GM12878 (cell line): ENCODE data around the gene ERMARD. TPM values are rescaled to one million over a fixed set of nuclear protein-coding genes. Genes with fewer than 3 reads are reported as not detected.

Source experiments
- ATAC-seq: fragments of 200-7000 bp; cut with Tn5 transposase; 3 replicates; pipeline ENCODE4 v1.9.1; 2020; ENCODE audit warnings: mild to moderate bottlenecking, moderate library complexity
- BruUV-seq: library from RNA; stranded (reverse); fragments of 400-500 nt; replicated peaks from 2 replicates; lab custom pipeline; 2021; lab: Mats Ljungman, UMichigan
- CTCF ChIA-PET: fragments of 300-600 bp; sonication (Branson Sonifier 250); formaldehyde crosslinking; extraction: SDS; loops from one replicate; lab custom pipeline; 2021; ENCODE audit warnings: inconsistent platforms; lab: Yijun Ruan, JAX
- POLR2A ChIA-PET: fragments of 350-600 bp; formaldehyde crosslinking; extraction: SDS; loops from one replicate; lab custom pipeline; 2021; ENCODE audit warnings: inconsistent platforms; lab: Charles Lee
- RAD21 ChIA-PET: fragments of 300-600 bp; sonication (Branson Sonifier 250); formaldehyde crosslinking; loops from one replicate; lab custom pipeline; 2023; ENCODE audit warnings: antibody characterized with exemption; ENCODE audit not compliant: unreplicated experiment; lab: Charles Lee
- SMC1A ChIA-PET: fragments of 300-600 bp; sonication (Branson Sonifier 250); formaldehyde crosslinking; loops from one replicate; lab custom pipeline; 2023; ENCODE audit not compliant: unreplicated experiment, uncharacterized antibody; lab: Charles Lee
- DNase-seq: peaks from one replicate; pipeline ENCODE4 v3.0.0-alpha.2; 2011; ENCODE audit warnings: low read depth, low spot score
- FAIRE-seq: peaks from 3 replicates; lab custom pipeline; 2011; peaks lifted over from hg19 to GRCh38; lab: Jason Lieb, UNC
- H2AFZ ChIP-seq: 2 replicates; pipeline ENCODE4 v1.6.0; 2011; ENCODE audit warnings: low read depth, low read length, control low read depth; ENCODE audit not compliant: control insufficient read depth
- H3K27ac ChIP-seq: 2 replicates; pipeline ENCODE4 v1.5.1; 2011; ENCODE audit warnings: control low read depth; ENCODE audit not compliant: control insufficient read depth, insufficient read depth
- H3K27me3 ChIP-seq, 2 experiments: replicated peaks in 1 of 2; 2 replicates each; pipeline versions ENCODE4 v1.6.0 to v1.6.1; 2011; ENCODE audit warnings: low read length in 1 of 2; ENCODE audit not compliant: control insufficient read depth in 2 of 2, insufficient read depth in 2 of 2
- H3K36me3 ChIP-seq, 2 experiments: 2 replicates each; pipeline ENCODE4 v1.5.1; 2011; ENCODE audit warnings: low read length in 1 of 2; ENCODE audit not compliant: control insufficient read depth in 2 of 2, insufficient read depth in 2 of 2
- H3K4me1 ChIP-seq: 2 replicates; pipeline ENCODE4 v1.6.1; 2011; ENCODE audit warnings: mild to moderate bottlenecking, low read length, moderate library complexity, mixed read lengths; ENCODE audit not compliant: control insufficient read depth, insufficient read depth
- H3K4me2 ChIP-seq: 2 replicates; pipeline ENCODE4 v1.6.0; 2011; ENCODE audit warnings: control low read depth; ENCODE audit not compliant: control insufficient read depth, insufficient read depth
- H3K4me3 ChIP-seq: fragments of 200-600 bp; sonication (generic); 2 replicates; pipeline ENCODE4 v1.5.1; 2016
- H3K79me2 ChIP-seq: 2 replicates; pipeline ENCODE4 v1.6.0; 2011; ENCODE audit warnings: low read length; ENCODE audit not compliant: control insufficient read depth, insufficient read depth
- H3K9ac ChIP-seq: 2 replicates; pipeline ENCODE4 v1.8.0; 2011; ENCODE audit warnings: low read length, control low read depth, mixed read lengths; ENCODE audit not compliant: control insufficient read depth, insufficient read depth
- H3K9me3 ChIP-seq: replicated peaks from 3 replicates; pipeline ENCODE4 v1.5.1; 2011; ENCODE audit warnings: mild to moderate bottlenecking, low read length; ENCODE audit not compliant: control insufficient read depth, insufficient read depth
- H4K20me1 ChIP-seq: 2 replicates; pipeline ENCODE4 v1.6.0; 2011; ENCODE audit not compliant: control insufficient read depth, insufficient read depth
- ATF3 ChIP-seq: IDR thresholded peaks from 2 replicates; pipeline ENCODE4 v1.6.1; 2011; ENCODE audit warnings: low read depth, mild to moderate bottlenecking, low read length, moderate library complexity, borderline replicate concordance; ENCODE audit errors: extremely low read depth
- BCL11A ChIP-seq: IDR thresholded peaks from 2 replicates; pipeline ENCODE4 v1.6.1; 2011; ENCODE audit warnings: low read depth, low read length
- IKZF2 ChIP-seq, 2 experiments: fragments of 450-650 bp; IDR thresholded peaks; 2 replicates each; pipeline ENCODE4 v1.6.1; 2017; ENCODE audit warnings: mild to moderate bottlenecking in 2 of 2, moderate library complexity in 2 of 2
- MEF2B ChIP-seq: fragments of 450-650 bp; IDR thresholded peaks from 2 replicates; pipeline ENCODE4 v1.6.1; 2018; ENCODE audit warnings: mild to moderate bottlenecking, moderate library complexity; ENCODE audit not compliant: partially characterized antibody, poor library complexity, severe bottlenecking
- MTA3 ChIP-seq: IDR thresholded peaks from 2 replicates; pipeline ENCODE4 v1.6.1; 2012; ENCODE audit warnings: low read length, inconsistent platforms, borderline replicate concordance
- NFXL1 ChIP-seq: fragments of 450-650 bp; IDR thresholded peaks from 2 replicates; pipeline ENCODE4 v1.6.1; 2017; ENCODE audit warnings: antibody characterized with exemption, mild to moderate bottlenecking, borderline replicate concordance
- NR2C1 ChIP-seq: fragments of 450-650 bp; IDR thresholded peaks from 2 replicates; pipeline ENCODE4 v1.6.1; 2017; ENCODE audit warnings: antibody characterized with exemption, mild to moderate bottlenecking, moderate library complexity
- PAX8 ChIP-seq: fragments of 450-650 bp; IDR thresholded peaks from 2 replicates; pipeline ENCODE4 v1.6.1; 2017; ENCODE audit warnings: mild to moderate bottlenecking, moderate library complexity
- PML ChIP-seq: IDR thresholded peaks from 2 replicates; pipeline ENCODE4 v1.6.1; 2012; ENCODE audit warnings: low read length, inconsistent platforms
- SMAD1 ChIP-seq: fragments of 450-650 bp; IDR thresholded peaks from 2 replicates; pipeline ENCODE4 v1.6.1; 2018; ENCODE audit warnings: mild to moderate bottlenecking, low read depth; ENCODE audit not compliant: partially characterized antibody
- SREBF2 ChIP-seq: IDR thresholded peaks from 2 replicates; pipeline ENCODE4 v1.6.1; 2012; ENCODE audit warnings: mild to moderate bottlenecking, low read length
- ZBTB40 ChIP-seq: fragments of 450-650 bp; IDR thresholded peaks from 2 replicates; pipeline ENCODE4 v1.6.1; 2016; ENCODE audit warnings: mild to moderate bottlenecking, moderate library complexity, borderline replicate concordance
- ZNF274 ChIP-seq: IDR thresholded peaks from one replicate; pipeline ENCODE4 v1.8.0; 2011; ENCODE audit not compliant: insufficient read length, insufficient read depth
- ZNF687 ChIP-seq: fragments of 450-650 bp; IDR thresholded peaks from 2 replicates; pipeline ENCODE4 v1.6.1; 2017; ENCODE audit warnings: mild to moderate bottlenecking, moderate library complexity
- WGBS: methylation state at CpG from one replicate; pipeline ENCODE4 v1.1.6; 2016; ENCODE audit warnings: low lambda C conversion rate; ENCODE audit not compliant: insufficient replicate concordance, insufficient coverage; ENCODE audit errors: missing lambda C conversion rate; 5-methylcytosine and 5-hydroxymethylcytosine counted together
- in situ Hi-C: fragments of 300-500 bp; cut with MboI; formaldehyde crosslinking; loops from 9 replicates; pipeline ENCODE4 v1.14.3; 2018; ENCODE audit warnings: mixed read lengths
- intact Hi-C: fragments of 100-400 bp; cut with micrococcal nuclease; formaldehyde crosslinking; loops from one replicate; pipeline ENCODE4 v1.14.2; 2022; ENCODE audit not compliant: unreplicated experiment
- polyA plus RNA-seq, 11 experiments: library from polyadenylated mRNA; depleted of rRNA in 4 of 11; unstranded in 6 of 11; stranded (reverse) in 5 of 11; fragments of >200 nt; fragmentation: Nextera tagmentation in 4 of 11; fragmentation: Illumina TruSeq in 1 of 11; extraction: Ambion mirVana in 4 of 11; extraction: Trizol in 1 of 11; gene quantifications; 1 replicate in 1 of 11; 2 replicates in 10 of 11; pipeline versions ENCODE4 v1.2.1 to v1.2.3, GENCODE V29; 2011 to 2016; ENCODE audit warnings: inconsistent platforms in 2 of 11, missing spikeins in 2 of 11, low read depth in 1 of 11
- total RNA-seq, 4 experiments: library from RNA; depleted of rRNA in 3 of 4; stranded (reverse); fragments of >200 nt in 3 of 4; fragmentation: Illumina TruSeq in 1 of 4; extraction: Trizol in 1 of 4; gene quantifications; 2 replicates each; pipeline versions ENCODE4 v1.2.1 to v1.2.3, GENCODE V29; 2013 to 2021

Gene ERMARD
- total and polyA plus RNA-seq, 10 of the 15 experiments (the other 5 are each of a cell fraction or from before 2014, with no cell fraction given), result 24.4 to 63.3 (median 34.1) TPM

GRCh38 chr6:169779092-169779815 is 27.8 kb downstream of the ERMARD start (continued):
- TF ChIP-seq ZNF687, result no peak
- TF ChIP-seq PML, result no peak
- no peak for TF ChIP-seq SMAD1

- peaks cover 6 to 15% of the 10 kb centered on the region in 2 experiments for H3K36me3 ChIP-seq
- BruUV-seq, result no TSS peak
- no peak overlapping the region for H3K9ac ChIP-seq
- RAD21 ChIA-PET, result interaction anchor here (0.7 kb wide), 1 partner anchor 10 kb away, joined by 5 read pairs; no protein-coding TSS in a partner anchor
- no peaks in the 10 kb centered on the region for H3K79me2 ChIP-seq
- no peak for DNase-seq
- H4K20me1 ChIP-seq, result no peaks in the 10 kb centered on the region
- H3K4me2 ChIP-seq, result no peak overlapping the region
- H3K27ac ChIP-seq, result no peak overlapping the region
- FAIRE-seq, result no peak
- H3K4me3 ChIP-seq, result no peak overlapping the region
- H3K27me3 ChIP-seq, result no peaks in the 10 kb centered on the region
- H2AFZ ChIP-seq, result no peak overlapping the region
- no peaks in the 10 kb centered on the region for H3K4me1 ChIP-seq
- in situ Hi-C loops (no loop called here), intact Hi-C loops (no loop called here)
- H3K9me3 ChIP-seq, result no peaks in the 10 kb centered on the region; the same call in 2 of the 3 replicates
- 91% methylated on average over 5 of the region's 5 CpGs for WGBS
- POLR2A ChIA-PET, result no interaction called here
- CTCF ChIA-PET, result interaction anchor here (1.8 kb wide), 1 partner anchor 10 kb away, joined by 8 read pairs; no protein-coding TSS in a partner anchor
- ATAC-seq, result no peak
- SMC1A ChIA-PET, result no interaction called here
- no peak for TF ChIP-seq NFXL1
- TF ChIP-seq MEF2B, result no peak
- no peak for TF ChIP-seq SREBF2
- TF ChIP-seq PAX8, result no peak
- TF ChIP-seq SMAD1, result no peak
- no peak for TF ChIP-seq NR2C1
- no peak for TF ChIP-seq ZNF274
- no peak for TF ChIP-seq IKZF2 (IDR thresholded peaks at IDR 0.05)
- TF ChIP-seq BCL11A, result no peak
- TF ChIP-seq MTA3, result no peak
- TF ChIP-seq ATF3, result no peak
- TF ChIP-seq ZBTB40, result no peak
These were observed 28.5 kb downstream of the ERMARD start for GRCh38 chr6:169779896-169780295.
